B cell (primary cell): Measurements from ENCODE around the gene HTR1D. TPM values are rescaled to one million over a fixed set of nuclear protein-coding genes. Genes with fewer than 3 reads are reported as not detected.
"Not testable (repeated sequence)": the region's sequence is repeated elsewhere in the genome, so short reads cannot be mapped to it uniquely, and the experiment has no call there.

Experiments
- ATAC-seq: fragments of 200-7000 bp; cut with Tn5 transposase; one replicate; pipeline ENCODE4 v1.10.0; 2021; ENCODE audit warnings: low read depth, mild to moderate bottlenecking, moderate number of reproducible peaks, moderate library complexity
- CTCF ChIA-PET: fragments of 350-600 bp; sonication (Branson Sonifier 250); formaldehyde crosslinking; loops from one replicate; lab custom pipeline; 2021; ENCODE audit warnings: antibody characterized with exemption, inconsistent platforms; lab: Charles Lee
- POLR2A ChIA-PET: fragments of 350-600 bp; sonication (Branson Sonifier 250); formaldehyde crosslinking; loops from one replicate; lab custom pipeline; 2021; ENCODE audit warnings: antibody characterized with exemption; lab: Charles Lee
- DNase-seq: peaks from one replicate; pipeline ENCODE4 v3.0.0; 2013
- H2AFZ ChIP-seq: 2 replicates; pipeline ENCODE4 v1.6.1; 2012; ENCODE audit warnings: mild to moderate bottlenecking, low read depth, low read length; ENCODE audit not compliant: insufficient read depth, poor library complexity, severe bottlenecking
- H3K27ac ChIP-seq, 2 donors: 1 replicate in 1 of 2; 2 replicates in 1 of 2; pipeline ENCODE4 v1.5.1; 2012 to 2013; ENCODE audit warnings: low read length in 2 of 2, mild to moderate bottlenecking in 2 of 2, moderate library complexity in 1 of 2
- H3K27me3 ChIP-seq, 4 experiments: fragments of 200-600 bp in 1 of 4; sonication (generic) in 1 of 4; replicated peaks in 1 of 4; 1 replicate in 2 of 4; 2 replicates in 2 of 4; pipeline versions ENCODE4 v1.6.1 to v1.7.0; 2013 to 2016; ENCODE audit warnings: low read length in 3 of 4, mild to moderate bottlenecking in 2 of 4, mixed read lengths in 1 of 4, moderate library complexity in 1 of 4; ENCODE audit not compliant: insufficient read depth in 4 of 4, control insufficient read depth in 3 of 4; ENCODE audit errors: control extremely low read depth in 1 of 4
- H3K36me3 ChIP-seq, 2 experiments: replicated peaks in 1 of 2; 1 replicate in 1 of 2; 2 replicates in 1 of 2; pipeline versions ENCODE4 v1.6.1 to v1.7.1; 2013; ENCODE audit warnings: low read length in 1 of 2; ENCODE audit not compliant: insufficient read depth in 2 of 2, control insufficient read depth in 1 of 2; ENCODE audit errors: control extremely low read depth in 1 of 2, extremely low read depth in 1 of 2
- H3K4me1 ChIP-seq, 2 donors: fragments of 200-600 bp in 1 of 2; sonication (generic) in 1 of 2; 1 replicate in 1 of 2; 2 replicates in 1 of 2; pipeline versions ENCODE4 v1.5.1 to v1.6.1; 2013 to 2017; ENCODE audit warnings: low read length in 2 of 2; ENCODE audit not compliant: control insufficient read depth in 2 of 2, insufficient read depth in 2 of 2
- H3K4me2 ChIP-seq: replicated peaks from 2 replicates; pipeline ENCODE3; 2012; ENCODE audit warnings: mild to moderate bottlenecking, low read depth, low read length; ENCODE audit not compliant: poor library complexity, severe bottlenecking
- H3K4me3 ChIP-seq, 5 experiments: fragments of 200-600 bp in 1 of 5; sonication (generic) in 1 of 5; 1 replicate in 3 of 5; 2 replicates in 2 of 5; pipeline versions ENCODE4 v1.5.1 to v1.7.0; 2011 to 2016; ENCODE audit warnings: low read length in 4 of 5, mild to moderate bottlenecking in 4 of 5, low read depth in 2 of 5, control low read depth in 1 of 5, moderate library complexity in 1 of 5; ENCODE audit not compliant: insufficient read depth in 1 of 5; ENCODE audit errors: control extremely low read depth in 1 of 5, extremely low read depth in 1 of 5
- H3K79me2 ChIP-seq: fragments of 200-600 bp; sonication (generic); one replicate; pipeline ENCODE4 v1.6.0; 2016; ENCODE audit warnings: low read length; ENCODE audit not compliant: control insufficient read depth, insufficient read depth
- H3K9ac ChIP-seq: fragments of 200-600 bp; sonication (generic); 2 replicates; pipeline ENCODE4 v1.6.1; 2017; ENCODE audit warnings: mild to moderate bottlenecking, low read length, moderate library complexity
- H3K9me3 ChIP-seq, 3 donors: one replicate each; pipeline versions ENCODE4 v1.6.1 to v1.7.1; 2013; ENCODE audit warnings: low read length in 2 of 3; ENCODE audit not compliant: control insufficient read depth in 2 of 3, insufficient read depth in 1 of 3; ENCODE audit errors: control extremely low read depth in 1 of 3
- H4K20me1 ChIP-seq: 2 replicates; pipeline ENCODE4 v1.6.0; 2012; ENCODE audit warnings: mild to moderate bottlenecking, low read length; ENCODE audit not compliant: insufficient read depth, control insufficient read depth, poor library complexity, severe bottlenecking
- H3K27ac Mint-ChIP-seq: one replicate; pipeline ENCODE4 v1.8.0; 2021; ENCODE audit warnings: mixed read lengths
- H3K27me3 Mint-ChIP-seq: one replicate; pipeline ENCODE4 v1.8.0; 2021; ENCODE audit warnings: mixed read lengths
- H3K4me1 Mint-ChIP-seq: one replicate; pipeline ENCODE4 v1.8.0; 2021; ENCODE audit warnings: mixed read lengths
- H3K4me3 Mint-ChIP-seq: one replicate; pipeline ENCODE4 v1.8.0; 2021; ENCODE audit warnings: mixed read lengths
- H3K9me3 Mint-ChIP-seq: one replicate; pipeline ENCODE4 v1.8.0; 2022; ENCODE audit warnings: mixed read lengths; ENCODE audit not compliant: insufficient read depth
- EZH2 ChIP-seq: IDR thresholded peaks from 2 replicates; pipeline ENCODE4 v1.6.1; 2012; ENCODE audit warnings: borderline replicate concordance, low read depth, mild to moderate bottlenecking, moderate library complexity, low read length; ENCODE audit not compliant: insufficient read depth, poor library complexity, severe bottlenecking
- WGBS: methylation state at CpG from one replicate; pipeline ENCODE4 v1.1.5; 2013; ENCODE audit warnings: missing lambda C conversion rate; ENCODE audit not compliant: insufficient coverage; 5-methylcytosine and 5-hydroxymethylcytosine counted together
- intact Hi-C: fragments of 100-400 bp; cut with micrococcal nuclease; formaldehyde crosslinking; loops from one replicate; pipeline ENCODE4 v1.10.0; 2022
- polyA plus RNA-seq: library from polyadenylated mRNA; depleted of rRNA; stranded (reverse); fragments of >200 nt; gene quantifications from 2 replicates; pipeline ENCODE4 v1.2.3, GENCODE V29; 2012
- total RNA-seq, 2 donors: library from RNA; stranded (reverse); fragments of 120-200 nt in 1 of 2; gene quantifications; 1 replicate in 1 of 2; 2 replicates in 1 of 2; pipeline versions ENCODE4 v1.2.3 to v1.2.4, GENCODE V29; 2013 to 2022
- TF ChIP-seq, protein P1 (sequence below): fragments of 200-600 bp; IDR thresholded peaks from one replicate; pipeline ENCODE4 v1.8.0; 2022; ENCODE audit warnings: antibody characterized with exemption, mild to moderate bottlenecking

HTR1D gene
- total and polyA plus RNA-seq, 2 donors (not counting 1 experiment from before 2014, with no cell fraction given) = not detected

DNA sequence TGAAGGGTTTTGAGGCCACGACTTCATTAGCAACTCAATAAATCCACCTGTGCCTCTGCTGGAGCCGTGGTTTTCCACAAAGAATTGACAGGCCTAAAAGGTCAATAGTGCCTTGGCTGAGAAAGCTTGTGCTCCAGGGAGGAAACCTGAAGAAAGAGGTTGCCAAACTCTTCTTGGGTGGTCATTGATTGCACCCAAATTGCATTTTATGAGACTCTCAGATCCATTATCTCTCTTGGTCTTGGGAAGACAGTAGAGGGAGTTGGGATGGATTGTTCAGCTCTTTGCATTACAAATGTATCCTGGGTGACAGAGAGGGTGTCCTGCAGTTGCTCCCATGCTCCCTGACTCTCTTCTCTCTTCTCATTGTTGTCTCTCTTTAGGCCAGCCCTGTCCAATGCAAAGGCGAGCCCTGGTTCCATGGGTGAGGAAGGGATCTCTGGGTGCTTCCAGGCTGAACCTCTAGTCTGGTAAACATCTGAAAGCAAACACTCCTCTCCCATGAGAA, 46.1 kb upstream of the HTR1D start:
- Histone ChIP-seq H4K20me1 (no peaks in the 10 kb centered on the region), H3K27me3 (no peaks in the 10 kb centered on the region), H2AFZ (no peak overlapping the region), H3K27ac (no peak overlapping the region), H3K4me2 (no peak overlapping the region), H3K9ac (no peak overlapping the region), H3K79me2 (no peaks in the 10 kb centered on the region), H3K36me3 (no peaks in the 10 kb centered on the region), H3K4me3 (no peak overlapping the region), H3K4me1 (no peaks in the 10 kb centered on the region), H3K9me3 (no peaks in the 10 kb centered on the region)
- POLR2A ChIA-PET = interaction anchor here (0.6 kb wide), 1 partner anchor 1152 kb away, joined by 3 read pairs; no protein-coding TSS in a partner anchor
- no peak for ATAC-seq
- no peak for DNase-seq
- intact Hi-C loops = no loop called here
- CTCF ChIA-PET = interaction anchor here (0.7 kb wide), 1 partner anchor 11 kb away, joined by 3 read pairs; no protein-coding TSS in a partner anchor
- H3K27me3 Mint-ChIP-seq = peaks cover 9% of the 10 kb centered on the region
- H3K9me3 Mint-ChIP-seq = no peaks in the 10 kb centered on the region
- WGBS = 100% methylated on average over 1 of the region's 3 CpGs
- H3K4me1 Mint-ChIP-seq = no peaks in the 10 kb centered on the region
- no peak for TF ChIP-seq EZH2
- TF ChIP-seq, protein P1, sequence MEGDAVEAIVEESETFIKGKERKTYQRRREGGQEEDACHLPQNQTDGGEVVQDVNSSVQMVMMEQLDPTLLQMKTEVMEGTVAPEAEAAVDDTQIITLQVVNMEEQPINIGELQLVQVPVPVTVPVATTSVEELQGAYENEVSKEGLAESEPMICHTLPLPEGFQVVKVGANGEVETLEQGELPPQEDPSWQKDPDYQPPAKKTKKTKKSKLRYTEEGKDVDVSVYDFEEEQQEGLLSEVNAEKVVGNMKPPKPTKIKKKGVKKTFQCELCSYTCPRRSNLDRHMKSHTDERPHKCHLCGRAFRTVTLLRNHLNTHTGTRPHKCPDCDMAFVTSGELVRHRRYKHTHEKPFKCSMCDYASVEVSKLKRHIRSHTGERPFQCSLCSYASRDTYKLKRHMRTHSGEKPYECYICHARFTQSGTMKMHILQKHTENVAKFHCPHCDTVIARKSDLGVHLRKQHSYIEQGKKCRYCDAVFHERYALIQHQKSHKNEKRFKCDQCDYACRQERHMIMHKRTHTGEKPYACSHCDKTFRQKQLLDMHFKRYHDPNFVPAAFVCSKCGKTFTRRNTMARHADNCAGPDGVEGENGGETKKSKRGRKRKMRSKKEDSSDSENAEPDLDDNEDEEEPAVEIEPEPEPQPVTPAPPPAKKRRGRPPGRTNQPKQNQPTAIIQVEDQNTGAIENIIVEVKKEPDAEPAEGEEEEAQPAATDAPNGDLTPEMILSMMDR = no peak
- H3K27ac Mint-ChIP-seq = no peak overlapping the region
- H3K4me3 Mint-ChIP-seq = no peak overlapping the region

DNA sequence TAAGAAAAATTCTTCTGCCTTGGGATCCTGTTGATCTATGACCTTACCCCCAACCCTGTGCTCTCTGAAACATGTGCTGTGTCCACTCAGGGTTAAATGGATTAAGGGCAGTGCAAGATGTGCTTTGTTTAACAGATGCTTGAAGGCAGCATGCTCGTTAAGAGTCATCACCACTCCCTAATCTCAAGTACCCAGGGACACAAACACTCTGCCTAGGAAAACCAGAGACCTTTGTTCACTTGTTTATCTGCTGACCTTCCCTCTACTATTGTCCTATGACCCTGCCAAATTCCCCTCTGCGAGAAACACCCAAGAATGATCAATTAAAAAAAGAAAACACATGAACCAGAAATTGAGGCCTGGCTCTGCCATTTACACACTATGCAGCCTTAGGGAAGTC, 40.8 kb upstream of the HTR1D start:
- H3K9me3 ChIP-seq, CTCF ChIA-PET, H3K4me1 Mint-ChIP-seq, H3K27me3 ChIP-seq, H4K20me1 ChIP-seq, H3K27ac ChIP-seq, H3K9ac ChIP-seq, DNase-seq, H3K4me2 ChIP-seq, H3K79me2 ChIP-seq, H3K4me3 Mint-ChIP-seq, H2AFZ ChIP-seq, H3K9me3 Mint-ChIP-seq, H3K27ac Mint-ChIP-seq, H3K4me1 ChIP-seq, H3K36me3 ChIP-seq, H3K27me3 Mint-ChIP-seq, intact Hi-C loops, POLR2A ChIA-PET, H3K4me3 ChIP-seq, ATAC-seq: not testable (repeated sequence)
- 71% methylated on average over 1 of the region's 2 CpGs for WGBS

DNA sequence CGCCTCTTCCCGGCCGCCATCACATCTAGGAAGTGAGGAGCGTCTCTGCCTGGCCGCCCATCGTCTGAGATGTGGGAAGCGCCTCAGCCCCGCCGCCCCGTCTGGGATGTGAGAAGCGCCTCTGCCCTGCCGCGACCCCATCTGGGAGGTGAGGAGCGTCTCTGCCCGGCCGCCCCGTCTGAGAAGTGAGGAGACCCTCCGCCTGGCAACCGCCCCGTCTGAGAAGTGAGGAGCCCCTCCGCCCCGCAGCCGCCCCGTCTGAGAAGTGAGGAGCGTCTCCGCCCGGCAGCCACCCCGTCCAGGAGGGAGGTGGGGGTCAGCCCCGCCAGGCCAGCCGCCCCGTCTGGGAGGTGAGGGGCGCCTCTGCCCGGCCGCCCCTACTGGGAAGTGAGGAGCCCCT, 40.1 kb upstream of the HTR1D start:
- H3K4me3 Mint-ChIP-seq, intact Hi-C loops, H3K27ac ChIP-seq, H3K9me3 Mint-ChIP-seq, H3K4me1 Mint-ChIP-seq, H3K36me3 ChIP-seq, H3K4me1 ChIP-seq, H3K27ac Mint-ChIP-seq, CTCF ChIA-PET, H3K4me3 ChIP-seq, H3K9me3 ChIP-seq, POLR2A ChIA-PET, H2AFZ ChIP-seq, H3K27me3 ChIP-seq, DNase-seq, ATAC-seq, H3K27me3 Mint-ChIP-seq, H3K9ac ChIP-seq, H3K4me2 ChIP-seq, H4K20me1 ChIP-seq, H3K79me2 ChIP-seq: not testable (repeated sequence)
- WGBS = 94% methylated on average over 22 of the region's 34 CpGs
